HL-60 (cell line): ENCODE measurements around the gene TNRC6C.

Experiments
- DNase-seq, 2 experiments: peaks; one replicate each; pipeline ENCODE4 v3.0.0-alpha.2; 2010 to 2020; ENCODE audit warnings: low read depth in 1 of 2, low spot score in 1 of 2
- H3K27ac ChIP-seq: fragments of 250-450 bp; sonication (Bioruptor Pico); replicated peaks from 2 replicates; pipeline ENCODE4 v1.5.1; 2020; ENCODE audit warnings: mild to moderate bottlenecking, moderate library complexity
- H3K27me3 ChIP-seq: fragments of 250-450 bp; sonication (Bioruptor Pico); 2 replicates; pipeline ENCODE4 v1.5.1; 2021; ENCODE audit warnings: mild to moderate bottlenecking, moderate library complexity; ENCODE audit not compliant: insufficient read depth, poor library complexity, severe bottlenecking
- H3K4me3 ChIP-seq: replicated peaks from 2 replicates; pipeline ENCODE4 v1.5.1; 2011; ENCODE audit warnings: mild to moderate bottlenecking, control low read depth, low read length; ENCODE audit not compliant: insufficient read depth
- CTCF ChIP-seq: IDR thresholded peaks from one replicate; pipeline ENCODE4 v1.5.1; 2011; ENCODE audit warnings: low read length, control low read depth, inconsistent platforms; ENCODE audit not compliant: insufficient read depth
- GABPA ChIP-seq: IDR thresholded peaks from 2 replicates; pipeline ENCODE4 v1.6.1; 2012; ENCODE audit warnings: low read depth
- POLR2AphosphoS5 ChIP-seq: IDR thresholded peaks from 2 replicates; pipeline ENCODE4 v1.6.1; 2012; ENCODE audit warnings: low read depth
- REST ChIP-seq: IDR thresholded peaks from 2 replicates; pipeline ENCODE4 v1.6.1; 2012; ENCODE audit warnings: low read depth; ENCODE audit not compliant: insufficient replicate concordance
- SPI1 ChIP-seq: IDR thresholded peaks from 2 replicates; pipeline ENCODE4 v1.6.1; 2012; ENCODE audit warnings: low read depth, mild to moderate bottlenecking, borderline replicate concordance

The TNRC6C gene

GRCh38 chr17:78133179-78133951 lies 174.9 kb downstream of the TNRC6C start:
- Histone ChIP-seq H3K27ac (peak overlapping the region; percentile 93), H3K4me3 (no peak overlapping the region; the same call in none of the 2 replicates)

GRCh38 chr17:78133971-78134898 lies 175.7 kb downstream of the TNRC6C start:
- DNase-seq = peak in 1 of 2 experiments; percentile 75
- TF ChIP-seq CTCF = peak; percentile 33
- TF ChIP-seq GABPA = no peak
- TF ChIP-seq POLR2AphosphoS5 = peak; percentile 38; the same call in 1 of the 2 replicates
- no peak for TF ChIP-seq SPI1
- no peak for TF ChIP-seq REST
- H3K27ac ChIP-seq = no peak overlapping the region
- no peak overlapping the region; the same call in 1 of the 2 replicates for H3K4me3 ChIP-seq
- H3K27me3 ChIP-seq = no peaks in the 10 kb centered on the region

More at GRCh38 chr17:78133179-78133951, 174.9 kb downstream of the TNRC6C start:
- no peak for DNase-seq
- TF ChIP-seq GABPA = no peak
- no peak for TF ChIP-seq POLR2AphosphoS5
- TF ChIP-seq CTCF = no peak
- TF ChIP-seq REST = no peak
- no peak for TF ChIP-seq SPI1
- no peaks in the 10 kb centered on the region for H3K27me3 ChIP-seq

GRCh38 chr17:78134899-78135385 lies 176.4 kb downstream of the TNRC6C start:
- TF ChIP-seq CTCF (no peak), SPI1 (no peak), GABPA (no peak), POLR2AphosphoS5 (no peak), REST (no peak)

More at GRCh38 chr17:78134899-78135385, 176.4 kb downstream of the TNRC6C start:
- no peak for DNase-seq
- Histone ChIP-seq H3K4me3 (no peak overlapping the region), H3K27me3 (no peaks in the 10 kb centered on the region), H3K27ac (no peak overlapping the region)
